Right ventricle myocardium superior (tissue), 1 donor: ENCODE results near the gene DDI2. TPM values are rescaled to one million over a fixed set of nuclear protein-coding genes. Genes with fewer than 3 reads are reported as not detected.

Source experiments
- ATAC-seq: fragments of 200-7000 bp; cut with Tn5 transposase; one replicate; pipeline ENCODE4 v1.9.1; 2020; ENCODE audit warnings: mild to moderate bottlenecking; ENCODE audit not compliant: poor library complexity
- DNase-seq: peaks from one replicate; pipeline ENCODE4 v3.0.0-alpha.2; 2020
- intact Hi-C: fragments of 100-400 bp; cut with DNase I; formaldehyde crosslinking; loops from one replicate; pipeline ENCODE4 v1.11.2; 2022
- total RNA-seq: library from RNA; stranded (reverse); fragmentation: NEBNext Ultra II Directional; extraction: Animal tissue kit (Norgen Biotek cat#: 25700); gene quantifications from one replicate; pipeline ENCODE4 v1.2.1, GENCODE V29; 2021
- donor health status: DM: no; HTN: yes; CAD: no; lungs with severe emphysema.

DDI2 gene
- total RNA-seq, 1 donor from 2014 or later: 19.4 TPM

- no peak for ATAC-seq
- intact Hi-C loops: no loop called here
- DNase-seq: no peak
Measured at GRCh38 chr1:15707239-15707925, 90.1 kb downstream of the DDI2 start.

DNA sequence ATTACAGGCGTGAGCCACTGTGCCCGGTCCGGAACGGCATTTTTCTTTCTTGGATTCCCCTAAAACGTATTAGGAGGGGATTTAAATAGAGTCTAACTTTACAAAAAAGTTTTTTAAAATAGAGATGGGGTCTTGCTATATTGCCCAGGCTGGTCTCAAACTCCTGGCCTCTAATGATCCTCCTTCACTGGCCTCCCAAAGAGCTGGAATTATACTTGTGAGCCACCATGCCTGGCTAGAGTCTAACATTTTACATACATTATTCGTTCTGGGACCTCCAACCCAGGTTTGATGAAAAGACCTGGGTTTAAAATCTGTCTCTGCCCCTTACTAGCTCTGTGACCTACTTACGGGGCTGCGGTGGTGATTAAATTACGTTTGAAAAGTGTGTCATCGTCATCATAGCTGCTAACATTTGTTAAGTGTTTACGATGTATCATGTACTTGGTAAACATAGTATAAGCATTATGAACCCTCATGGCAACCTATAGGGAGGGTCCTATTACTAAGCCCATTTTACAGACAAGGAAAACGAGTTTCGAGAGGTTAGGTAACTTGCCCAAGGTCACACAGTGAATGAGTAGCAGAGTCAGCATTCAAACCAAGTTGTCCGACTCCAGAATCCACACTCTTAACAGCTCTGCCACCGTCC lies 91.4 kb downstream of the DDI2 start:
- DNase-seq: no peak
- no peak for ATAC-seq

DNA sequence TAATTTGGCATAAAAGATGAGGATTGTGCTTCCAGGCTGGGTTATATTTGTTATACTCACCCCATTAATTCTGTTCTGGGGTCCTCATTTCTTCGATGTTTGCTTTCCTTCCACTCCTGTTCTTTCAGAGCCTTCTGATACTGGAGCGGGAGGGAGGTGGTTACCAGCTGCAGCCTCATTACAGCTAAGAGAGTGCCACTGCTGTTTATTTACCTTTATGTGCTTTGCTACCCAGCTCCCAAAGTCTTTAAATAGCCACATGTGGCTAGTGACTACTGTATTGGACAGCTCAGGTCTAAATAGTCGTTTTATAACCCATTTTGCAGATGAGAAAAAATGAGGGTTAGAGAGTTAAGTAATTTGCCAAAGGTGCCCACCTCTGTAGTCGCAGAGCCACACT lies 92.0 kb downstream of the DDI2 start:
- intact Hi-C loops: no loop called here
- no peak for ATAC-seq
- no peak for DNase-seq

More for the DNA sequence above, 91.4 kb downstream of the DDI2 start:
- intact Hi-C loops: no loop called here

- no peak for DNase-seq
Measured at GRCh38 chr1:15712168-15712567, 94.9 kb downstream of the DDI2 start.

GRCh38 chr1:15714406-15715136 lies 97.3 kb downstream of the DDI2 start:
- intact Hi-C loops: no loop called here
- ATAC-seq: peak; percentile 83
- DNase-seq: no peak

More at GRCh38 chr1:15712168-15712567, 94.9 kb downstream of the DDI2 start:
- no peak for ATAC-seq
- intact Hi-C loops: no loop called here

DNA sequence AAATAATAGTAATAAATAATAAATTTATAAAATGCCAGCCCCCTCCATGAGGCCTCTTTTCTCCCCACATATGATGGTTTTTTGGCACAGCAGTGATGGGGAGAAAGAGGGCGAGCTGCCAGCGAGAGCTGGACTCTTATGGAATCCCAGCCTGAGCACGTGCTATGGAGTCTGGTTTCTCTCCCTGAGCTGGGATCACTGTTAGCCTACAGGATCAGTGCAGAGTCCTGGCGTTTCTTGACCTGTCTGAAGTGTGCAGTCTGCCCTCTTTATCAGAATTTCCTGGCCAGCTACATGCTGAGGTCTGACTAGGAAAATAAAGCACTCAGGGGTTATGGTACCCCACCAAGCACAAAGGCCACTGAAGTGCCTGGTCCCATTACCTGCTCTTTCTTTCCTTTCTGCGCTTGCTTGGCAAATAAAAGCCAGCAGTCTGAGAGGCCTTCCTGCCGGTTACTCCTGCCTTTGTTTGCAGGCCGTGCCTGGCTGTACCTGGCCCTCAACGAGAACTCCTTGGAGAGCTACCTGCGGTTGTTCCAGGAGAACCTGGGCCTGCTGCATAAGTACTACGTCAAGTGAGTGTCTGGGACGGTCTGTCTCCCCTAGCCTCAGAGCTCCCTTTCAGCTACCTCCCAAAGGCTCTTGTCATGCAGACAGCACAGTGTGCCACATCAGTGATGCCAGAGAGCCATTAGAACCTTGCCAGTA lies 100.3 kb downstream of the DDI2 start:
- intact Hi-C loops: no loop called here
- DNase-seq (no peak), ATAC-seq (peak; percentile 21)

DNA sequence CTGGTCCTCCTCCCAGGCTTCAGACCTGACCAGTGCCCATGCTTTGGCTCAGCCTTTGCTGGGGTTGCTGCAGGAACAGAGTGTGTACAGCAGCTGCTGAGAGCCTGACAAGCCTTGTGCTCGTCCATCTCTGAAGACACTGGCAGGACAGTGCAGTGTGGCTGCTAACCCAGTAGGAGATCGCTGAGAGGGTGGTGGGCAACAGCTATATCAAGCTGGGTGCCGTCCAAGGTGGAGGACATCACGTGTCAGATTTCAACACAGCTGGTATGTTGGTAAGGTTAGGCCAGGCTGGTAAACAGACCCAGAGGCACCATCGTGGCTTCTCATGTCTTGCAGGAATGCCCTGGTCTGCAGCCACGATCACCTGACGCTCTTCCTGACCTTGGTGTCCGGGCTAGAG lies 100.9 kb downstream of the DDI2 start:
- ATAC-seq: peak; percentile 37
- intact Hi-C loops: no loop called here
- no peak for DNase-seq

Other genes with a start within 250 kb of the DDI2 start
- gene EFHD2, start 207.6 kb upstream of the DDI2 start, total RNA-seq: 11.6 TPM
- gene CTRC, start 179.0 kb upstream of the DDI2 start, total RNA-seq: not detected
- gene CELA2A, start 160.7 kb upstream of the DDI2 start, total RNA-seq: not detected
- gene CELA2B, start 141.4 kb upstream of the DDI2 start, total RNA-seq: not detected
- gene CASP9, start 93.2 kb upstream of the DDI2 start, total RNA-seq: 13.6 TPM
- gene DNAJC16, start 90.6 kb upstream of the DDI2 start, total RNA-seq: 16.6 TPM
- gene AGMAT, start 32.4 kb upstream of the DDI2 start, total RNA-seq: 0.11 TPM
- 81.7 TPM for gene PLEKHM2, start 66.9 kb downstream of the DDI2 start, total RNA-seq
- gene SLC25A34, start 118.8 kb downstream of the DDI2 start, total RNA-seq: 54.3 TPM
- not detected for gene TMEM82, start 125.0 kb downstream of the DDI2 start, total RNA-seq
- 99.1 TPM for gene FBLIM1, start 141.3 kb downstream of the DDI2 start, total RNA-seq
- 6.1 TPM for gene UQCRHL, start 190.2 kb downstream of the DDI2 start, total RNA-seq
- 20.3 TPM for gene SPEN, start 230.2 kb downstream of the DDI2 start, total RNA-seq